Mucosa of rectum (tissue), 2 donors: ENCODE data around the gene PNO1.

ENCODE experiments used
- H3K27ac ChIP-seq, 2 donors: one replicate each; pipeline ENCODE4 v1.7.0; 2013; ENCODE audit warnings: inconsistent platforms in 2 of 2, low read depth in 2 of 2, low read length in 2 of 2
- H3K27me3 ChIP-seq, 2 donors: one replicate each; pipeline ENCODE4 v1.7.0; 2013; ENCODE audit warnings: low read length in 2 of 2; ENCODE audit not compliant: control insufficient read depth in 2 of 2, insufficient read depth in 2 of 2
- H3K36me3 ChIP-seq, 2 donors: one replicate each; pipeline ENCODE4 v1.7.0; 2013; ENCODE audit warnings: low read length in 2 of 2; ENCODE audit not compliant: control insufficient read depth in 2 of 2, insufficient read depth in 2 of 2
- H3K4me1 ChIP-seq, 2 donors: one replicate each; pipeline ENCODE4 v1.7.0; 2013; ENCODE audit warnings: low read length in 2 of 2, mild to moderate bottlenecking in 1 of 2; ENCODE audit not compliant: control insufficient read depth in 2 of 2, insufficient read depth in 2 of 2
- H3K4me3 ChIP-seq, 2 donors: one replicate each; pipeline ENCODE4 v1.7.0; 2013; ENCODE audit warnings: low read length in 2 of 2
- H3K9ac ChIP-seq, 2 donors: one replicate each; pipeline ENCODE4 v1.7.0; 2013; ENCODE audit warnings: low read length in 2 of 2, low read depth in 1 of 2, mild to moderate bottlenecking in 1 of 2
- H3K9me3 ChIP-seq, 2 donors: one replicate each; pipeline ENCODE4 v1.7.0; 2013; ENCODE audit warnings: low read length in 2 of 2; ENCODE audit not compliant: control insufficient read depth in 2 of 2
- donor health status: healthy.
- donor health status: Normal muscosa, but diverticular disease.

The PNO1 gene

DNA sequence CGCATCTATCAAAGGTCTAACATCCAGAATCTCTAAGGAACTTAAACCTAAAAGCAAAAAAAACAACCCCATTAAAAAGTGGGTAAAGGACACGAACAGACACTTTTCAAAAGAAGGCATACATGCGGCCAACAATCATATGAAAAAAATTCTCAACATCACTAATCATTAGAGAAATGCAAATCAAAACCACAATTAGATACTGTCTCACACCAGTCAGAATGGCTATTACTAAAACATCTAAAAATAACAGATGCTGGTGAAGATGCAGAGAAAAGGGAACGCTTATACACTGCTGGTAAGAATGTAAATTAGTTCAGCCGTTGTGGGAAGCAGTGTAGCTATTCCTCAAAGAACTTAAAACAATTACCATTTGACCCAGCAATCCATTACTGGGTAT is 56.7 kb downstream of the PNO1 start:
- Histone ChIP-seq H3K27ac (no peak overlapping the region), H3K36me3 (peaks cover 3 to 4% of the 10 kb centered on the region in 2 donors), H3K4me3 (no peak overlapping the region), H3K9ac (no peak overlapping the region), H3K4me1 (peaks cover 0 to 2% of the 10 kb centered on the region in 2 donors), H3K9me3 (no peaks in the 10 kb centered on the region), H3K27me3 (no peaks in the 10 kb centered on the region)

DNA sequence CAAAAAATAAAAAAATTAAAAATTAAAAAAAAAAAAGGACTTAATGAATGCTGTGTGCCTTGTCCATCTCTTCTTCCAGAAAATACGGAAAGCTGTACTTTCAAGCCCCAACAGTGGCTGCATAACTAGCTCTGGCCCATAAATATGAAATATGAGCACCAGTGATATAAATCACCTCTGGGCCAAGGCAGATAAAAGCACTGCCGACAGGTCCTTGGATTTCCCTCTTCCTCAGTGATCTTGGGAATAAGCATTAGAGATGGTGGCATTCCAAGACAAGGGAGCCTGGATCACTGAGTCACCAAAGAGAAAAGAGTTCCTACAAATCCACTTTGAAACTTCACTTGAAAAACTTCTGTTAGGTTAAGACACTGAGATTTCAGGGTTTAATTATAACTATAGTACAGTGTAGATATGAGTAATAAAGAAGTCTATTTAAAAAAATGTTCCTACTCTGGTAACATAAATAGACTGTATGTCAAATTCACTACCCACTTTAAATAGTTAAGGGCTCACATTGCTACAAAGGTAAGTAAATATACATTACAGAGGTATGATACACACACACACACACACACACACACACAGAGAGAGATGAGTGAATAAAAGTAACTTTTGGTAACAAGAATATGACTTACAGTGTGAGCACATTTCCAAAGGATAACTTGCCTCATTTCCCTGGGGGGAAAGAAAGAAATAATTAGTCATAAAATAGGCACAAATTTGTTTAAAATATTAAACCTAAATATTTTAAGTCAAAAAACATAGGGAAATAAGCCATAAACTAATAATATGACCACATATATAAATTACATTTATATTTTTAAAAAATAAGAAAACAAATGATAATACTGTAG is 59.0 kb downstream of the PNO1 start:
- Histone ChIP-seq H3K4me1 (peaks cover 2% of the 10 kb centered on the region in 2 donors), H3K36me3 (peaks cover 3 to 4% of the 10 kb centered on the region in 2 donors), H3K9ac (no peak overlapping the region), H3K27ac (no peak overlapping the region), H3K4me3 (no peak overlapping the region), H3K9me3 (no peaks in the 10 kb centered on the region), H3K27me3 (no peaks in the 10 kb centered on the region)

DNA sequence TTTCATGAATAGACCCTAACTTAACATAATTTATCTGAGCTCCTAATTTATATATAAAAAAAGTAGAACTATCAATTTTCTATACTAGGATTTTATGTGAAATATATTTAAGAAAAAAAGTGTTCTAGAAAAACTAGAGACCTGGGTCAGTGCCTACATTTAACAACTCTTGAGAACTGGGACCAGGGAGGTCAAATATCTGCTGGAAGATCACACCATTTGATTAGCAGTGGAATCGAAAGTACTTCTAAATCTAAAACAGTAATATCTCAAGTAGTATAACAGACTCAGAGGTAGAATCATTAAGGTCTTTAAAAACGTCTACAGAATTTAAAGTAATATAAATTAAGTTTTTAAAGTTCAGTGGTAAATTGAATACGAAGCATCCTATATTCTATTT is 60.0 kb downstream of the PNO1 start:
- H3K9me3 ChIP-seq = no peaks in the 10 kb centered on the region
- no peak overlapping the region for H3K9ac ChIP-seq
- no peaks in the 10 kb centered on the region for H3K27me3 ChIP-seq
- H3K27ac ChIP-seq = no peak overlapping the region
- peaks cover 2% of the 10 kb centered on the region in 2 donors for H3K4me1 ChIP-seq
- H3K4me3 ChIP-seq = no peak overlapping the region
- H3K36me3 ChIP-seq = peaks cover 3 to 4% of the 10 kb centered on the region in 2 donors

DNA sequence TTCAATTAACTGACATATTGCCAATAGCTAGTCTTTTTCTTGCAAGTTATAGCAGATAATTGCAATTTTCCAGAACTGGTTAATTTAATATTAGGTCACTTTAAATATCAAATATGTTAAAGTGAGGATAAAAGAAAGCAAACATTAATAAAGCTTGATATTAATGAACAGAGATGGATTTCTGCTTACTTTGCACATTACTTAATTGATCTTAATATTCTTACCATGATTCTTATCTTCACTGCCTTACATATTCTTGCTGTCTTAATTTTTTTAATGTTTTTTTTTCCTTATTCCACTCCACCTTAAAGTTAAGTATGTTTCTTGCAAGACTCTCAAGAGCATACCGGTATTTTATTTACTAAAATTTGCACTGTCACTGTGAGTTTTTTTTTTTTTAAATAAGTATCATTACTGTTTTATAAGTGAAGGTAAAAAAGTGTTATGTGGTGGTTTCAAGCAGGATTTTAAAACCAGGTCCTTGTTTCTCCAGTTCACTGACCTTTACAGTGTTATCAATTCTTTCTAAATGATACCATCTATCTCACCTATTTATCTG is 60.7 kb downstream of the PNO1 start:
- H3K4me1 ChIP-seq = peaks cover 2% of the 10 kb centered on the region in 2 donors
- H3K36me3 ChIP-seq = peaks cover 3 to 4% of the 10 kb centered on the region in 2 donors
- no peak overlapping the region for H3K27ac ChIP-seq
- no peak overlapping the region for H3K9ac ChIP-seq
- H3K27me3 ChIP-seq = no peaks in the 10 kb centered on the region
- no peak overlapping the region for H3K4me3 ChIP-seq
- no peaks in the 10 kb centered on the region for H3K9me3 ChIP-seq

DNA sequence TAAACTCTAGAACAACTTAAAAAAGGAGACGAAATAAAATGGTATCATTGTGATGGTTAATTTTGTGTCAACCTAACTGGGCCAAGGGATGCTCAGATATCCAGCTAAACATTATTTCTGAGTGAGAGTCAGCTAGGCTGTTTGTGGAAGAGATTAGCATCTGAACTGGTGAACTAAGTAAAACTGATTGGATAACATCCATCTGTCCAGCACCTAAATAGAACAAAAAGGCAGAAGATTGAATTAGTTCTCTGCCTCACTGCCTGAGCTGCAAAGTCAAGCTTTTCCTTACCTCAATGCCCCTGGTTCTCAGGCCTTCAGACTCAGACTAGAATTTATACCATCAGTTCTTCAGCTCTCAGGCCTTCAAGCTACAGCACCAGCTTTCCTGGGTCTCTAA is 64.6 kb downstream of the PNO1 start:
- Histone ChIP-seq H3K27ac (no peak overlapping the region), H3K4me1 (peaks cover 2 to 6% of the 10 kb centered on the region in 2 donors), H3K9ac (no peak overlapping the region), H3K36me3 (no peaks in the 10 kb centered on the region), H3K4me3 (no peak overlapping the region), H3K27me3 (no peaks in the 10 kb centered on the region), H3K9me3 (no peaks in the 10 kb centered on the region)

DNA sequence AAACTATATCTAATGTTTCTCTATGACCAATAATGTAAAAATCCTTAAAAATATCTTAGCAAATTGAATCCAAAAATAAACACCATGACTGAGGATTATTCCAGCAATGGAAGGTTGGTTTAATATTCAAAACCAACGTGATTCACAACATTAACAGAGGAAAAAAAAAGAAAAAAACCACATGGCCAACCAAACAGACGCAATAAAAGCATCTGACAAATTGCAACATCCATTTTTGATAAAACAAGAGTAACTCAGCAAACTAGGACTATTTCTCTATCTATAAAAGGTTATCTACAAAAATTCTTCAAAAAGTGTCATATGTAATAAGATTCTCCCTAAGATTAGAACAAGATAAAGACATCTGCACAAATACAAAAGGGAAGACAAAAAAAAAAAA is 65.7 kb downstream of the PNO1 start:
- H3K9ac ChIP-seq = no peak overlapping the region
- peaks cover 2 to 6% of the 10 kb centered on the region in 2 donors for H3K4me1 ChIP-seq
- no peak overlapping the region for H3K4me3 ChIP-seq
- H3K27me3 ChIP-seq = no peaks in the 10 kb centered on the region
- no peaks in the 10 kb centered on the region for H3K36me3 ChIP-seq
- no peaks in the 10 kb centered on the region for H3K9me3 ChIP-seq
- H3K27ac ChIP-seq = no peak overlapping the region

DNA sequence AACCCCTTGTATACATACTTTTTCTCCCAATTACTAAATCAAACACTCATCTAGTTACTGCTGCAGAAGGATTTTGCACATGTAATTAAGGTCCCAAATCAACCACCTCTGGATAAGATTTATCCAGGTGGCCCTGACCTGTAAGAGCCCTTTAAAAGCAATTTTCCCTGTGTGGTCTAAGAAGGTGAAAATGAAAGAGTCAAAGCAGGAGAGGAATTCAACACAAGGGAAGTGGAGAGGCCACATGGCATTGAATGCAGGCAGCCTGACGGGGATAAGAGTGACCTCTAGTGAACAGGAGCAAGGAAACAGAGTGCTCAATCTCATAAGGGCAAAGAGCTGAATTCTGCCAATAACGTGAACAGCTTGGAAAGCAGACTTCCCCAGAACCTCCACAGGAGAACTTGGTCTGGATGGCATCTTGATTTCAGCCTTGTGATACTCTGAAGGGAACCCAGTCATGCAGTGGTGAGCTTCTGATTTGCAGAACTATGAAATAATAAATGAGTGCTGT is 67.5 kb downstream of the PNO1 start:
- peaks cover 2 to 8% of the 10 kb centered on the region in 2 donors for H3K4me1 ChIP-seq
- H3K27ac ChIP-seq = no peak overlapping the region
- no peak overlapping the region for H3K4me3 ChIP-seq
- no peaks in the 10 kb centered on the region for H3K36me3 ChIP-seq
- H3K9me3 ChIP-seq = no peaks in the 10 kb centered on the region
- H3K9ac ChIP-seq = no peak overlapping the region
- no peaks in the 10 kb centered on the region for H3K27me3 ChIP-seq
